NCI-H774 (cell line): ENCODE data around the gene ASGR1.
A peak's percentile ranks its signal among the peaks of the same experiment; 100 is the strongest.

ENCODE experiments used
- DNase-seq: peaks from one replicate; lab custom pipeline; 2025; lab: John Stamatoyannopoulos, UW

The ASGR1 gene

GRCh38 chr17:7179317-7180254 lies at the start of gene ASGR1:
ASGR1 (minus strand) TSS chr17:7179370; CDS start chr17:7178563, 807 bp downstream.
- DNase-seq: no peak

- DNase-seq: no peak
These were observed 49.8 kb upstream of the ASGR1 start for GRCh38 chr17:7228920-7229319.

DNA sequence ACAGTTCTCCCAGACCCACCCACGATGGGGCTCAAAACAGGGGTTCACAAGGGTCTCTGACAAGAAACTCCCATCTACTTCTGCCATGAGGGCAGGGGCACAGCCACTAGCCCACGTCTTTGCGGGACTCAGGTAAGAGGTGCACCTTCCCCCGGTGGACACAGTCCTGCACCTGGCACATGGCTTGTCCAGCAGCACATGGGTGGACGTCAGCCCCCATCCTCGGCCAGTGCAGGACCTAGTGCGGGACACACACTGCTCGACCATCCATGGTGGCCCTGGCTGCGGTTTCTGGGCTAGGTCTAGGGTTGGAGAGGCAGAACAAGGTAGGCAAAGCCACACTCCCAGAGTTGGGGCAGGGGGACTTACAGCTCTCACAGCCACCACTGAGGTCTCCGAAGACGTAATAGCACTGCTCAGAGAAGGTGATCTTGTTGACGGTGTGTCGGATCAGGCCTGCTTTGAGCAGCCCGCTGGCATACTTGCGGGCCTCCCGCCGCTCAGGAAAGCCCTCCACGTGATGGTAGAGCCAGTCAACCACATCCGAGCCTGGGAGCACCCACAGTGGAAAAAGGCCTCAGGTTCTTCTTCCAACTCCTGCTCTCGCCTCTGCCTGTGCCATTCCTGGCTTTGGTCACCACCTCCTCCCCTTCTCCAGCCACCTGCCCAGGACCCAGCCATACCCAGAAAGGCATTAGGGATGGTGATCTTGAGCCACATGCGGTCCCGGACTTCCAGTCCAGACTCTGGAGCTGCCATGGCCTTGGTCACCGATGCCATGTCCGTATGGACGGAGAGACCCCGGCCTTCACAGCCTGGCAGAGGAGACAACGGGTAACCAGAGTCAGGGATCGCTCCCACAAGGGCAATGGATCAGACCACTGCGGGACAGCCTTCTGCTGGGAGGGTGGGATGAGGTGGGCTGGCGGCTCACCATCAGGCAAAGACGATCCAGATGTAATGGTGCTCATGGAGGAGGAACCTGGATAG lies 47.8 kb upstream of the ASGR1 start:
- no peak for DNase-seq

DNA sequence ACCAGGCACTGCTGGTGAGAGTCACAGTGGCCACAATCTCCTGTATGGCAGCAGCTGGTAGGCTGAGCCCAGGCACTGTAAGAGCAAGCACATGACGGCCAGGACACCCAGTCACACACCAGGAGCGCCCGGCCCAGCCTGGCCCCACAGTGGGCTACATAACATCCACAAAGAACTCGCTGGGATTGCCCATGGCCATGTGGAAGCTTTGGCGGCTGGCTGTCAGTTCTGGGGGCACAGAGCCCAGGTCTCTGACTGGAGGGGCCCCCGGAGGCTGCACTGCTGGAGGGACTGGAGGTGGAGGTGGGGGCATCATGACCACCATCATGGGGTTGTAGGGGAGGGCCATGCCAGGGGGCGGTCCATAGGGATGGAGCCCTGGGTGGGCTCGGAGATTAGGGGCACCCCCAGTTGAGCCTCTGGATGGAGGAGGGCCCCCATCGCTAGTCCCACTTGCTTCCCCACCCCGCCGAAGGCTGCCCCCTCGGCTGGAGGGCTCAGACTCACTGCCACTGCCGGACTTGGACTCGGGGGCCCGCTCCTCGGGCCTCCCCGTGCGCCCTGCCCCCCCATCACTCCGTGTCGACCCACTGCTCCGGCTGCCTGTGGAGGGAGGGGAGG lies 46.7 kb upstream of the ASGR1 start:
- DNase-seq: no peak

DNA sequence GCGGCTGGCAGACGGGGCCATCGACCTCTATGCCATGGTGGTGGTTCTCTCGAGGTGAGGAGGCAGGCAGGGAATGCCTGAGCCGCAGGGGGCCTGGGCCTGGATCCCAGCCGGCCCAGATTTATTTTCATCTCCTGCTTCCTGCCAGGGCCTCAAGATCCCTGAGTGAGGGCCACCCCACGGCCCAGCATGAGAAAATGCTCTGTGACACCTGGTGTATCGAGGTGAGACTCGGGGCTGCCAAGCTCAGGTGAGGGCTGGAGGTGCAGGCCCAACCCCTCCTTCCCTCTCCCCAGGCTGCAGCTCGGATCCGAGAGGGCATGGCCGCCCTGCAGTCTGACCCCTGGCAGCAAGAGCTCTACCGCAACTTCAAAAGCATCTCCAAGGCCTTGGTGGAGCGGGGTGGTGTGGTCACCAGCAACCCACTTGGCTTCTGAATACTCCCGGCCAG lies 45.5 kb upstream of the ASGR1 start:
- no peak for DNase-seq

- DNase-seq: no peak
These were observed 44.9 kb upstream of the ASGR1 start for GRCh38 chr17:7224110-7224509.

DNA sequence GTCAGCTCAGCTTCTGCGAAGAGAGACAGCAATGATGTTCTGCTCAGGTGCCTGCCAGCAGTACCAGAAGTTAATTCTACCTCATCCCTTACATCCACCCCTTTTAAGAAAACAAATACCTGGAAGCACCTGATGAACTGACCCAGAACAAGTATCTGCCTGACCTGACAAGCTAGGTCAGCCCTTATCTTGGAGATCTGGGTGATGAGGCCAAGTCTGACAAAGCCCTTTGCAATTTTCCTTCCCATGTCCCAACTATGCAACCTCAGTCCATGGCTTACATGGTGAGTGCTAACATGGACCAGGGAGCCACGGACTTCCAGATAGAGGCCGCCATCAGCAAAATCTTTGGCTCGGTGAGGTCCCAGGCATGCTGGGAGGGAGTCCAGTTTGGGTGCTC lies 44.2 kb upstream of the ASGR1 start:
- DNase-seq: no peak

DNA sequence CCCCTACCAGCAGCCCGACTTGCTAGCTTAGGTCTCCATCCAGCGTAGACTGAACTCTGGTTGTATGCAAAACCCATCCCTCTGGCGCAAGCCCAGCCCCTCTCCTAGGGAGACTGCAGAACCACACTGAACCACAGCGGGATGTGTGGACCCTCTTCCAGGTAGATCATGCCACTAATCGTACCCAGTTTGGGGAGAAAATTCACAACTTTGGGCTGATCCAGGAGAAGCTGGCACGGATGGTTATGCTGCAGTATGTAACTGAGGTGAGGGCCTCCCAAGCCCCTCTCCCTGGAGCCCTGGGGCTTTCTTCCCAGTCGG lies 43.8 kb upstream of the ASGR1 start:
- no peak for DNase-seq

DNA sequence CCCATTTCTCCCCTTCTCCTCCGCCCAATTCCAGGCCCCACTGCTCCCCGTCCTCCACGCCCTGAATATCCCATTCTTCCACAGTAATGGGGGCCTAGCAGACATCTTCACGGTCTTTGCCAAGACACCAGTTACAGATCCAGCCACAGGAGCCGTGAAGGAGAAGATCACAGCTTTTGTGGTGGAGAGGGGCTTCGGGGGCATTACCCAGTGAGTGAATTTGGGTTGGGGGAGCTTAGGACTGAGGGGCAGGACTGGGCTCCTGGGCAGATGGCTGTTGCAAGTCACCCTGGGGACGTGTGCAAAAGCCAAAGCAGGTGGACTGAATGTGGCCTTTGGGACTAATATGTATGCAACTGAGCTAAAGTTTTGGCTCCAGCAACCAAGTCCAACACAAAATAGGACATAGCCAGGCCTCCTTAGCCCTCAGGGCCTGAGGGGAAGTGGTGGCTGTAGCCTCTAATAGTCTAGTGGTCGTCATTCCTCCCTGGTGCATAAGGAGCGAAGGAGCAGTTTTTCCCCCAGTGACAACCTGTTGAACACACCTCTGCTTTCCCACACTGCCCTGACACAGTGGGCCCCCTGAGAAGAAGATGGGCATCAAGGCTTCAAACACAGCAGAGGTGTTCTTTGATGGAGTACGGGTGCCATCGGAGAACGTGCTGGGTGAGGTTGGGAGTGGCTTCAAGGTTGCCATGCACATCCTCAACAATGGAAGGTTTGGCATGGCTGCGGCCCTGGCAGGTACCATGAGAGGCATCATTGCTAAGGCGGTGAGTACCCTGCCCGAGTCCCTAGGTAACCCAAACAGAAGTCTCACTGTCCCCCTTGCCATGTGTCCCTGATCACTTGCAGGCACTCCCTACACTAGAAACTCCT lies 43.2 kb upstream of the ASGR1 start:
- DNase-seq: no peak

DNA sequence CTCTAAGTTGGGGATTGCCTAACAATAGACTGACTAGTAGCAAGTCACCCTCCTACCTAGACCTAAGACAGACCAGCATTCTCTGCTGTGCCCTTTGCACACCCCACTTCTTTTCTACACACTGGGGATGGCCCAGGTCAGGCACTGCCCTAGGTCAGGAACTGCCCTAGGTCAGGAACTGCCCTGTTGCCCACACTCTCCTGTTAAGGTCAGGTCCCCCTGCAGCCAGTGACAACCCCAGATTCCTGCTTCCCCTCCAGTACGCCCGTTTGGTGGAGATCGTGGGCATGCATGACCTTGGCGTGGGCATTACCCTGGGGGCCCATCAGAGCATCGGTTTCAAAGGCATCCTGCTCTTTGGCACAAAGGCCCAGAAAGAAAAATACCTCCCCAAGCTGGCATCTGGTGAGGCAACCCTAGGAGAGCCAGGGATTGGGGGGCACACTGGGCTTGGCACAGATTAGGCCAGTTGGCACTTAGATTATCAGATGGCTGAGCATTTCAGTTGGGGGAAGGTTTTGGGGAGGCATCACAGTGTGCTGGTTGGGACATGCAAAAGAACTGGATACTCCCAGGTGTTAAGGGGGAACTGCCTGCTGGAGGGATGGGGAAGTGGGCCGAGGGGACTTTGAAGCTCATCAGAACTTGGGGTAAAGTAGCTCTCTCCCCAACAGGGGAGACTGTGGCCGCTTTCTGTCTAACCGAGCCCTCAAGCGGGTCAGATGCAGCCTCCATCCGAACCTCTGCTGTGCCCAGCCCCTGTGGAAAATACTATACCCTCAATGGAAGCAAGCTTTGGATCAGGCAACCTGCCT lies 42.3 kb upstream of the ASGR1 start:
- DNase-seq: no peak

DNA sequence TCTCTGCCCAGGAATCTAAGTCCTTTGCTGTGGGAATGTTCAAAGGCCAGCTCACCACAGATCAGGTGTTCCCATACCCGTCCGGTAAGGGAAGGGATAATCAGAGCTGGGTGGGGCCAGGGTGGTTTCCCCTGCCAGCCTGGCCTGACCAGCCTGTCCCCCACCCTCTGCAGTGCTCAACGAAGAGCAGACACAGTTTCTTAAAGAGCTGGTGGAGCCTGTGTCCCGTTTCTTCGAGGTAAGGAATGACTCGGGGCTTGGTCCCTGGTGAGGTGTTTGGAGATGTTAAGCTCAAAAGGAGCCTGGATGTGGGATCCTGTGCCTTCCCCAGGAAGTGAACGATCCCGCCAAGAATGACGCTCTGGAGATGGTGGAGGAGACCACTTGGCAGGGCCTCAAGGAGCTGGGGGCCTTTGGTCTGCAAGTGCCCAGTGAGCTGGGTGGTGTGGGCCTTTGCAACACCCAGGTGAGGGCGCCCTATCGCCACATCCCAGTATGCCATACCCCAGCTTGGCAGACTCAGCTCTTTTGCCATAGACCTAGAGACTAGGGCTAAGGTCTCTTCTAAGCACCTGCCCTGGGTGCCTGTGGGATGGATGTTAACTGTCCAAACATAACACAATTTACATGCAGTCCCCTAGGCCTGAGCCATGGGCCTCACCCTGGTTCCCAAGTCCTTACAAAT lies 41.6 kb upstream of the ASGR1 start:
- DNase-seq: no peak

DNA sequence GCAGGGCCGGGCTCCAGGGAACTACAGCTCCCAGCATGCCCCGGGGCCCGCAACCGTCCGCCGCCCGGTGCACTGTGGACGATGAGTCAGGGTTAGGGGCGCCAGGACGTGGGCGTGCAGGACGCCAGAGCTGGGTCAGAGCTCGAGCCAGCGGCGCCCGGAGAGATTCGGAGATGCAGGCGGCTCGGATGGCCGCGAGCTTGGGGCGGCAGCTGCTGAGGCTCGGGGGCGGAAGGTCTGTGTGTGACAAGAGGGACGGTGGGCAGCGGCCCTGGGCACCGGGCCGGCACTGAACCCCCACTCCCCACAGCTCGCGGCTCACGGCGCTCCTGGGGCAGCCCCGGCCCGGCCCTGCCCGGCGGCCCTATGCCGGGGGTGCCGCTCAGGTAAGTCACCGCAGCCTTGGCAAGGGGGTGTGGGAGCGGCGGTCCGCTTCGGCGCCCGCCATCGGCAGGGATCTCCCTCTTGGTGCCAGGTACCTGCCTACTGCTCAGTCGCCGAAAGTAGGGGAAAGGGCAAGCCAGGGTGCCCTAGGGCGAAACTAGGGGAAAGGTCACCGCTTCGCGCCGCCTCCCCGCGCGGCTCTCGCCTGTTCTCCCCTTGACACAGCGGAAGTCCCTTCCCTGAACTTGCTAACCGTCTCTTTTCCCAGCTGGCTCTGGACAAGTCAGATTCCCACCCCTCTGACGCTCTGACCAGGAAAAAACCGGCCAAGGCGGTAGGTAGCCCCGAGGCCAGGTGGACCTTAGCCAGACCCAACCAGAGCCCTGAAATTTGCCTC lies 40.8 kb upstream of the ASGR1 start, which contains the start of the genes ACADVL and DLG4:
ACADVL (plus strand) TSS at position 127 of the 781 bp plus-strand sequence; CDS start at position 174, 47 bp downstream.
DLG4 (minus strand) TSS at position 25 of the 781 bp plus-strand sequence.
- peak; percentile 29 for DNase-seq

GRCh38 chr17:7219229-7219811 lies 40.1 kb upstream of the ASGR1 start:
- no peak for DNase-seq

DNA sequence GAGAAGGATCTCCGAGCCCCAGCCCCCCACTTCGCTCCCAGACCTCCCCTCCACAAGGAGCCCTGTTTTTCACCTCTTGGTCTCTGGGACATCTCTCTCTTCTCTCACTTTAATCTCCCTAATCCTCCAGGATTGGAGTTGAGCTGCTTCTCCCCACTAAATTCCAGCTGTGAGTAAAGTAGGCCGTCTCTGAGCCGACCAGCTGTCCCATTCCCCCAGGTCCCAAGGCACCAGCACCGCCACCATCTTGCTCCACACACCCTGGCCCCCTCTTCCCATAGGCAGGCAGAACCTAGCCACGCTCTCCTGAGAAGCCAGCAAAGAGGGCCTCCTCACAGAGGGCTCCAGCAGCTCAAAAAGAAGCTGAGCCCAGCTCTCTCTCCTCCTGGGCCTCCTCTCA lies 39.6 kb upstream of the ASGR1 start:
- DNase-seq: no peak

- DNase-seq: no peak
These were observed 39.0 kb upstream of the ASGR1 start for GRCh38 chr17:7218166-7218565.

GRCh38 chr17:7217113-7217987 lies 38.2 kb upstream of the ASGR1 start:
- no peak for DNase-seq
